Hepatocyte (in vitro differentiated cells): ENCODE data around the gene AMBP. TPM values are rescaled to one million over a fixed set of nuclear protein-coding genes. Genes with fewer than 3 reads are reported as not detected.

Source experiments
- DNase-seq: peaks from one replicate; pipeline ENCODE4 v3.0.0-alpha.2; 2016; ENCODE audit warnings: low spot score
- H2AFZ ChIP-seq: fragments of 200-600 bp; sonication (generic); 2 replicates; pipeline ENCODE4 v1.6.0; 2016; ENCODE audit warnings: antibody characterized with exemption, mild to moderate bottlenecking
- H3K27ac ChIP-seq: fragments of 200-600 bp; sonication (generic); 2 replicates; pipeline ENCODE4 v1.5.1; 2016; ENCODE audit warnings: mild to moderate bottlenecking
- H3K27me3 ChIP-seq: fragments of 200-600 bp; sonication (generic); 2 replicates; pipeline ENCODE4 v1.6.1; 2016
- H3K36me3 ChIP-seq: fragments of 200-600 bp; sonication (generic); replicated peaks from 2 replicates; pipeline ENCODE4 v1.5.1; 2016; ENCODE audit warnings: low read depth; ENCODE audit not compliant: insufficient read depth
- H3K4me1 ChIP-seq: fragments of 200-600 bp; sonication (generic); 2 replicates; pipeline ENCODE4 v1.5.1; 2016; ENCODE audit warnings: mild to moderate bottlenecking, moderate library complexity; ENCODE audit not compliant: insufficient read depth
- H3K4me2 ChIP-seq: fragments of 200-600 bp; sonication (generic); 2 replicates; pipeline ENCODE4 v1.6.0; 2016
- H3K4me3 ChIP-seq: fragments of 200-600 bp; sonication (generic); 2 replicates; pipeline ENCODE4 v1.5.1; 2016; ENCODE audit warnings: mild to moderate bottlenecking
- H3K79me2 ChIP-seq: fragments of 200-600 bp; sonication (generic); 2 replicates; pipeline ENCODE4 v1.6.0; 2017; ENCODE audit warnings: mild to moderate bottlenecking
- H3K9me2 ChIP-seq: fragments of 200-600 bp; sonication (generic); replicated peaks from 2 replicates; pipeline ENCODE4 v1.6.0; 2017; ENCODE audit warnings: mild to moderate bottlenecking; ENCODE audit not compliant: insufficient read depth
- H3K9me3 ChIP-seq: fragments of 200-600 bp; sonication (generic); 2 replicates; pipeline ENCODE4 v1.5.1; 2016; ENCODE audit warnings: low read depth, mild to moderate bottlenecking
- H4K20me1 ChIP-seq: fragments of 200-600 bp; sonication (generic); 2 replicates; pipeline ENCODE4 v1.6.0; 2016; ENCODE audit warnings: mild to moderate bottlenecking; ENCODE audit not compliant: insufficient read depth, poor library complexity, severe bottlenecking
- EZH2 ChIP-seq: fragments of 200-600 bp; sonication (generic); IDR thresholded peaks from 2 replicates; pipeline ENCODE4 v1.6.1; 2016; ENCODE audit warnings: antibody characterized with exemption, mild to moderate bottlenecking, borderline replicate concordance
- EZH2phosphoT487 ChIP-seq: fragments of 200-600 bp; sonication (generic); IDR thresholded peaks from one replicate; pipeline ENCODE4 v1.6.1; 2018; ENCODE audit warnings: antibody characterized with exemption, mild to moderate bottlenecking, low read depth, moderate library complexity; ENCODE audit not compliant: unreplicated experiment, severe bottlenecking
- WGBS: methylation state at CpG from one replicate; pipeline ENCODE4 v1.1.6; 2016; ENCODE audit warnings: low lambda C conversion rate; ENCODE audit errors: missing lambda C conversion rate; 5-methylcytosine and 5-hydroxymethylcytosine counted together
- polyA plus RNA-seq: library from polyadenylated mRNA; unstranded; fragments of >200 nt; fragmentation: Nextera tagmentation; extraction: Ambion mirVana; gene quantifications from 2 replicates; pipeline ENCODE4 v1.2.1, GENCODE V29; 2016
- total RNA-seq: library from RNA; depleted of rRNA; stranded (reverse); fragments of >200 nt; gene quantifications from 2 replicates; pipeline ENCODE4 v1.2.3, GENCODE V29; 2014
- TF ChIP-seq, protein P1 (sequence below): fragments of 200-600 bp; sonication (generic); IDR thresholded peaks from 2 replicates; pipeline ENCODE4 v1.5.1; 2016; ENCODE audit warnings: antibody characterized with exemption, mild to moderate bottlenecking; ENCODE audit not compliant: poor library complexity

AMBP gene
- total and polyA plus RNA-seq, 2 experiments from 2014 or later, result 713 to 833 TPM

DNA sequence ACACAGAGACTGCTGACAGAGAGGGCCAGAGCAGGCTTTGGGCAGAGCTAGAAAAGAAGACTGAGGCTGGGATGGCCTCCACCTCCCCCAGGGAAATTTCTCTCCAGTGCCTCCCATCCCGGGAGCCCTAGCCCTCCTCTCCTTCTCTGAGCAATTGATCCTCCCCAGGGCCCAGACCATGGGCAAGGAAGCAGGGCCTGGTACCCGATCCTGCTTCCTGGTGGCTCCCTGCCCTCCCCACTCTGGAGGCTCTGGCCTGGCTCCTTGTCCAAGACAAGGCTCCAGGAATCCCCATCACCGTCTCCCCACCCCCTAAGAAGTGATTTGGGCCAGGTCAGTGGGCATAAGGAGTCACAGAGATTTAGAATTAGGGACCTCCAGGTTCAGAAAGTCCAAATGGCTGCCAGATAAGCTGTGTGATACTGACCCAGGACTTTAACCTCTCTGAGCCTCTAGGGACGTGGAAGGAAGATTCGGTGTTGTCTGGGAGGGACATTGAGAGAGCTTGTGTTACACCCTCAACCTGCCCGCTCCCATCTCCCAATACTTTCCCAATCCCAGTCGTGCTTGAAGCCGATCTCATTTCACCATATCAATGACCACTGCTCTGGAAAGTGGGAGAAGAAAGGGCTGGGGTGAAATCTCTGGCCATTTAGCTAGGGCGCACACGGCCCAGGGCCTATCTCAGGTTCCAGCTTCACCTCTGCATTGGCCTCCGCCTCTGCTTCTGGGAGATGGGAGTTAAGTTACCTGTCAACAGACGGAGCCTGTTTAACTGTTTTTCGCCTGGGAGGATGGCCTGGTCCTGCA, 46.8 kb upstream of the AMBP start:
- H3K4me1 ChIP-seq, result peaks cover 36% of the 10 kb centered on the region
- no peak overlapping the region for H3K27ac ChIP-seq
- H3K4me3 ChIP-seq, result no peak overlapping the region
- H3K9me3 ChIP-seq, result no peaks in the 10 kb centered on the region
- no peaks in the 10 kb centered on the region for H3K9me2 ChIP-seq
- no peak overlapping the region for H3K4me2 ChIP-seq
- no peaks in the 10 kb centered on the region for H3K79me2 ChIP-seq
- H2AFZ ChIP-seq, result no peak overlapping the region
- H3K36me3 ChIP-seq, result no peaks in the 10 kb centered on the region
- no peak for DNase-seq
- H4K20me1 ChIP-seq, result no peaks in the 10 kb centered on the region
- TF ChIP-seq, protein P1, sequence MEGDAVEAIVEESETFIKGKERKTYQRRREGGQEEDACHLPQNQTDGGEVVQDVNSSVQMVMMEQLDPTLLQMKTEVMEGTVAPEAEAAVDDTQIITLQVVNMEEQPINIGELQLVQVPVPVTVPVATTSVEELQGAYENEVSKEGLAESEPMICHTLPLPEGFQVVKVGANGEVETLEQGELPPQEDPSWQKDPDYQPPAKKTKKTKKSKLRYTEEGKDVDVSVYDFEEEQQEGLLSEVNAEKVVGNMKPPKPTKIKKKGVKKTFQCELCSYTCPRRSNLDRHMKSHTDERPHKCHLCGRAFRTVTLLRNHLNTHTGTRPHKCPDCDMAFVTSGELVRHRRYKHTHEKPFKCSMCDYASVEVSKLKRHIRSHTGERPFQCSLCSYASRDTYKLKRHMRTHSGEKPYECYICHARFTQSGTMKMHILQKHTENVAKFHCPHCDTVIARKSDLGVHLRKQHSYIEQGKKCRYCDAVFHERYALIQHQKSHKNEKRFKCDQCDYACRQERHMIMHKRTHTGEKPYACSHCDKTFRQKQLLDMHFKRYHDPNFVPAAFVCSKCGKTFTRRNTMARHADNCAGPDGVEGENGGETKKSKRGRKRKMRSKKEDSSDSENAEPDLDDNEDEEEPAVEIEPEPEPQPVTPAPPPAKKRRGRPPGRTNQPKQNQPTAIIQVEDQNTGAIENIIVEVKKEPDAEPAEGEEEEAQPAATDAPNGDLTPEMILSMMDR, result no peak
- no peaks in the 10 kb centered on the region for H3K27me3 ChIP-seq
- 83% methylated on average over 13 of the region's 13 CpGs for WGBS

GRCh38 chr9:114124138-114124537, 46.0 kb upstream of the AMBP start:
- Histone ChIP-seq H3K9me2 (no peaks in the 10 kb centered on the region), H3K27me3 (no peaks in the 10 kb centered on the region), H4K20me1 (no peaks in the 10 kb centered on the region), H3K27ac (no peak overlapping the region), H3K4me2 (no peak overlapping the region), H3K4me1 (peaks cover 42% of the 10 kb centered on the region), H3K79me2 (no peaks in the 10 kb centered on the region), H3K9me3 (no peaks in the 10 kb centered on the region), H2AFZ (no peak overlapping the region), H3K36me3 (no peaks in the 10 kb centered on the region), H3K4me3 (no peak overlapping the region)
- DNase-seq, result no peak
- TF ChIP-seq EZH2phosphoT487 (no peak), EZH2 (no peak)
- TF ChIP-seq, protein P1, result no peak
- 50% methylated on average over 1 of the region's 1 CpG for WGBS

DNA sequence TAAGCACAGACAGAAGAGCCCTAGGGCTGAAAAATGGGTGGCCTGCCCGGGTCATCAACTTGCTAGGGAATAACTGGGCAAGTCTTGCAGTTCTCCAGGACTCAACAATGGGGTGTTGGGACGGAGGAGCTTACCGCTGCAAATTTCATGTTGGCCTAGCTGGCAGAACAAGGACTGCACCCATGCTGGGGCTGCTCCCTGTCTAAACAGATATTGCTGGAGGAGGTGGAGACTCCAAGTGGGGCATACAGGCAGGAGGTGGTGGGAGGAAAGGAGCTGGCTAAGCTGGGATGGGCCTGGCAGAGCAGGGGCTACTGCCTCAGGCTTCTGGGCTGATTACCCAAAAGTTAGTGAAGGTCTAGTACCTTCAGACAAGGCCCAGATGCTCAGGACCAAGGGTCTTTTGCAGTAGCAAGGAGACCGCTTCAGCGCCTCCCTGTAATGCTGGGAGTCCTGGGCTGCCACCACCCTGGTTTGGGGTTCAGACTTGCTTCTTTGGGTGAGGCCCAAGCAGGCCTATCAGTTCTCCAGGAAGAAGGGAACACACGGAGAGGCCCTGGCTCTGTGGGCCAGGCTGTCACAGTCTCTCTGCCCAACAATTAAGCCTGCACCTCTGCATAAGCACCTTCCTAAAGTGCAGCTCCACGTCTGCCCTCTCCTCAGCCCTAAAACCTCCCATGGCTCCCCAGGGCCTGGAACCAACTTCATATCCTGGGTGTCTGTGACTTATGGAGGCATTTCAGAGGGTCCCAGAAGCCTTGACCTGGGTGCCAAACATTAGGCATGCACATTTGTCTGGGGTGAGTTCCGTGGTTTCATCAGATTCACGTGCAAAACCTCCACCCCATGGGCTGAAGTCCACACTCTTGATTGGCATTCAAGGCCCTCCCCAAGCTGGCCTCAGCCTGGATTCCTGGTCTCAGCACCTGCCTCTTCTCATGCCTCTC, 45.2 kb upstream of the AMBP start:
- no peak overlapping the region for H3K4me3 ChIP-seq
- no peak overlapping the region for H3K4me2 ChIP-seq
- H3K4me1 ChIP-seq, result peaks cover 50% of the 10 kb centered on the region
- no peak overlapping the region for H2AFZ ChIP-seq
- H3K36me3 ChIP-seq, result no peaks in the 10 kb centered on the region
- WGBS, result 83% methylated on average over 9 of the region's 9 CpGs
- H3K9me3 ChIP-seq, result no peaks in the 10 kb centered on the region
- H3K79me2 ChIP-seq, result no peaks in the 10 kb centered on the region
- H3K9me2 ChIP-seq, result no peaks in the 10 kb centered on the region
- H4K20me1 ChIP-seq, result no peaks in the 10 kb centered on the region
- H3K27me3 ChIP-seq, result no peaks in the 10 kb centered on the region
- DNase-seq, result no peak
- peak overlapping the region; percentile 74 for H3K27ac ChIP-seq
- TF ChIP-seq EZH2 (no peak), EZH2phosphoT487 (no peak)
- TF ChIP-seq, protein P1, result no peak
